Amniotic stem cell (primary cell): ENCODE measurements around the gene KCNK5.

Experiments
- DNase-seq: peaks from one replicate; lab custom pipeline; 2025; lab: John Stamatoyannopoulos, UW

KCNK5 gene

GRCh38 chr6:39197922-39198500 lies 31.3 kb downstream of the KCNK5 start:
- no peak for DNase-seq

GRCh38 chr6:39197521-39197920 lies 31.8 kb downstream of the KCNK5 start:
- no peak for DNase-seq

- DNase-seq = no peak
Observed at GRCh38 chr6:39196673-39197091, 32.6 kb downstream of the KCNK5 start.

- DNase-seq = no peak
Observed at GRCh38 chr6:39195792-39196385, 33.4 kb downstream of the KCNK5 start.

- no peak for DNase-seq
Observed at GRCh38 chr6:39194466-39194865, 34.8 kb downstream of the KCNK5 start.

- no peak for DNase-seq
Observed at GRCh38 chr6:39193201-39193791, 36.0 kb downstream of the KCNK5 start.

- DNase-seq = no peak
Observed at GRCh38 chr6:39192736-39193135, 36.5 kb downstream of the KCNK5 start.

- DNase-seq = no peak
Observed at GRCh38 chr6:39191236-39191930, 37.9 kb downstream of the KCNK5 start.

GRCh38 chr6:39190545-39191235 lies 38.6 kb downstream of the KCNK5 start:
- DNase-seq = no peak

GRCh38 chr6:39189915-39190544 lies 39.2 kb downstream of the KCNK5 start:
- DNase-seq = no peak

GRCh38 chr6:39189131-39189530 lies 40.1 kb downstream of the KCNK5 start:
- no peak for DNase-seq

- no peak for DNase-seq
Observed at GRCh38 chr6:39188571-39188970, 40.7 kb downstream of the KCNK5 start.

- no peak for DNase-seq
Observed at GRCh38 chr6:39188098-39188450, 41.2 kb downstream of the KCNK5 start.

- DNase-seq = no peak
Observed at GRCh38 chr6:39184906-39185580, 44.2 kb downstream of the KCNK5 start.

- no peak for DNase-seq
Observed at GRCh38 chr6:39182604-39183003, 46.7 kb downstream of the KCNK5 start.

GRCh38 chr6:39181826-39182225 lies 47.4 kb downstream of the KCNK5 start:
- no peak for DNase-seq

GRCh38 chr6:39181333-39181732 lies 47.9 kb downstream of the KCNK5 start:
- DNase-seq = no peak

- DNase-seq = no peak
Observed at GRCh38 chr6:39178804-39179203, 50.5 kb downstream of the KCNK5 start.

GRCh38 chr6:39178235-39178634 lies 51.0 kb downstream of the KCNK5 start:
- no peak for DNase-seq

GRCh38 chr6:39177130-39177529 lies 52.1 kb downstream of the KCNK5 start:
- DNase-seq = no peak

GRCh38 chr6:39173270-39173669 lies 56.0 kb downstream of the KCNK5 start:
- no peak for DNase-seq

GRCh38 chr6:39172377-39172757 lies 56.9 kb downstream of the KCNK5 start:
- no peak for DNase-seq
